MM.1S (cell line): Measurements from ENCODE around the gene ERC2.
A peak's percentile ranks its signal among the peaks of the same experiment; 100 is the strongest.

ENCODE experiments used
- DNase-seq: peaks from one replicate; pipeline ENCODE4 v3.0.0-alpha.2; 2015
- H2AFZ ChIP-seq: fragments of 300-600 bp; sonication (generic); 2 replicates; pipeline ENCODE4 v1.6.0; 2016; ENCODE audit warnings: antibody characterized with exemption, low read length
- H3F3A ChIP-seq: fragments of 300-600 bp; sonication (generic); 2 replicates; pipeline ENCODE4 v1.6.1; 2016; ENCODE audit warnings: mild to moderate bottlenecking, antibody characterized with exemption, low read length, moderate library complexity, mixed read lengths; ENCODE audit not compliant: insufficient read depth
- H3K27ac ChIP-seq: fragments of 300-600 bp; sonication (generic); 2 replicates; pipeline ENCODE4 v1.5.1; 2016; ENCODE audit warnings: mild to moderate bottlenecking, low read length
- H3K27me3 ChIP-seq: fragments of 300-600 bp; sonication (generic); replicated peaks from 2 replicates; pipeline ENCODE4 v1.6.0; 2016; ENCODE audit warnings: low read length; ENCODE audit not compliant: insufficient read depth
- H3K36me3 ChIP-seq: fragments of 300-600 bp; sonication (generic); replicated peaks from 2 replicates; pipeline ENCODE4 v1.6.1; 2016; ENCODE audit warnings: mild to moderate bottlenecking, low read length, mixed read lengths; ENCODE audit not compliant: insufficient read depth
- H3K4me1 ChIP-seq: fragments of 300-600 bp; sonication (generic); 2 replicates; pipeline ENCODE4 v1.6.1; 2016; ENCODE audit warnings: low read length, mixed read lengths
- H3K4me2 ChIP-seq: fragments of 300-600 bp; sonication (generic); 2 replicates; pipeline ENCODE4 v1.6.0; 2016; ENCODE audit warnings: low read depth, low read length
- H3K4me3 ChIP-seq: fragments of 300-600 bp; sonication (generic); 2 replicates; pipeline ENCODE4 v1.5.1; 2016; ENCODE audit warnings: low read length, mixed read lengths
- H3K79me2 ChIP-seq: fragments of 300-600 bp; sonication (generic); 2 replicates; pipeline ENCODE4 v1.6.1; 2016; ENCODE audit warnings: mixed run types, low read length, mixed read lengths
- H3K9ac ChIP-seq: fragments of 300-600 bp; sonication (generic); 2 replicates; pipeline ENCODE4 v1.6.1; 2016; ENCODE audit warnings: low read length, mixed read lengths
- H3K9me2 ChIP-seq: fragments of 300-600 bp; sonication (generic); replicated peaks from 2 replicates; pipeline ENCODE4 v1.6.1; 2016; ENCODE audit warnings: mild to moderate bottlenecking, low read length, mixed read lengths; ENCODE audit not compliant: insufficient read depth
- H3K9me3 ChIP-seq: fragments of 300-600 bp; sonication (generic); replicated peaks from 2 replicates; pipeline ENCODE4 v1.6.1; 2016; ENCODE audit warnings: mild to moderate bottlenecking, low read length, mixed read lengths; ENCODE audit not compliant: insufficient read depth
- H4K20me1 ChIP-seq: fragments of 300-600 bp; sonication (generic); 2 replicates; pipeline ENCODE4 v1.6.1; 2016; ENCODE audit warnings: mild to moderate bottlenecking, low read length, moderate library complexity, mixed read lengths; ENCODE audit not compliant: insufficient read depth
- CTCF ChIP-seq: fragments of 300-600 bp; sonication (generic); IDR thresholded peaks from 2 replicates; pipeline ENCODE4 v1.5.1; 2016; ENCODE audit warnings: antibody characterized with exemption, low read length, mixed read lengths
- EZH2 ChIP-seq: fragments of 300-600 bp; sonication (generic); optimal IDR thresholded peaks from 2 replicates; pipeline ENCODE3; 2017; ENCODE audit warnings: low read depth, mild to moderate bottlenecking, antibody characterized with exemption, low read length, mixed read lengths
- EZH2phosphoT487 ChIP-seq: fragments of 300-600 bp; sonication (generic); IDR thresholded peaks from 2 replicates; pipeline ENCODE4 v1.6.1; 2018; ENCODE audit warnings: antibody characterized with exemption, low read length

ERC2 gene

GRCh38 chr3:55678546-55679216 is 789.6 kb downstream of the ERC2 start:
- no peaks in the 10 kb centered on the region for H4K20me1 ChIP-seq
- no peaks in the 10 kb centered on the region for H3K27me3 ChIP-seq
- no peaks in the 10 kb centered on the region for H3K9me2 ChIP-seq
- H3K36me3 ChIP-seq: no peaks in the 10 kb centered on the region
- H3K79me2 ChIP-seq: no peaks in the 10 kb centered on the region
- no peaks in the 10 kb centered on the region for H3F3A ChIP-seq
- TF ChIP-seq EZH2phosphoT487: no peak
- no peak for TF ChIP-seq CTCF
- TF ChIP-seq EZH2: no peak
- no peak overlapping the region for H2AFZ ChIP-seq
- no peak overlapping the region for H3K4me2 ChIP-seq
- no peak overlapping the region for H3K27ac ChIP-seq
- no peaks in the 10 kb centered on the region for H3K9me3 ChIP-seq
- H3K4me3 ChIP-seq: no peak overlapping the region
- no peak for DNase-seq
- H3K4me1 ChIP-seq: peaks cover 21% of the 10 kb centered on the region
- no peak overlapping the region for H3K9ac ChIP-seq

- no peak for DNase-seq
- Histone ChIP-seq H4K20me1 (no peaks in the 10 kb centered on the region), H3K4me2 (no peak overlapping the region), H2AFZ (no peak overlapping the region), H3K27me3 (no peaks in the 10 kb centered on the region), H3K4me1 (peaks cover 21% of the 10 kb centered on the region), H3K36me3 (no peaks in the 10 kb centered on the region), H3K9ac (no peak overlapping the region), H3K79me2 (no peaks in the 10 kb centered on the region), H3K27ac (no peak overlapping the region), H3F3A (no peaks in the 10 kb centered on the region), H3K9me3 (no peaks in the 10 kb centered on the region), H3K9me2 (no peaks in the 10 kb centered on the region), H3K4me3 (no peak overlapping the region)
- no peak for TF ChIP-seq EZH2phosphoT487
These were observed 791.6 kb downstream of the ERC2 start for GRCh38 chr3:55676643-55677042.

GRCh38 chr3:55675478-55675877 is 792.8 kb downstream of the ERC2 start:
- H3K9me2 ChIP-seq: no peaks in the 10 kb centered on the region
- H3K36me3 ChIP-seq: no peaks in the 10 kb centered on the region
- peaks cover 21% of the 10 kb centered on the region for H3K4me1 ChIP-seq
- H3K27ac ChIP-seq: peak overlapping the region; percentile 57; the same call in 1 of the 2 replicates
- peak; percentile 86 for DNase-seq
- peak overlapping the region; percentile 12; the same call in 1 of the 2 replicates for H3K4me2 ChIP-seq
- TF ChIP-seq CTCF: no peak
- no peak for TF ChIP-seq EZH2phosphoT487
- no peak for TF ChIP-seq EZH2
- H3K27me3 ChIP-seq: no peaks in the 10 kb centered on the region
- no peaks in the 10 kb centered on the region for H4K20me1 ChIP-seq
- H3K9ac ChIP-seq: no peak overlapping the region
- no peaks in the 10 kb centered on the region for H3K9me3 ChIP-seq
- H3F3A ChIP-seq: no peaks in the 10 kb centered on the region
- no peaks in the 10 kb centered on the region for H3K79me2 ChIP-seq
- H2AFZ ChIP-seq: no peak overlapping the region
- no peak overlapping the region for H3K4me3 ChIP-seq

GRCh38 chr3:55673764-55674163 is 794.5 kb downstream of the ERC2 start:
- H3K36me3 ChIP-seq: no peaks in the 10 kb centered on the region
- peak; percentile 18 for DNase-seq
- H3K9ac ChIP-seq: no peak overlapping the region
- peaks cover 21% of the 10 kb centered on the region for H3K4me1 ChIP-seq
- TF ChIP-seq EZH2phosphoT487 (no peak), EZH2 (no peak), CTCF (no peak)
- no peaks in the 10 kb centered on the region for H3K79me2 ChIP-seq
- H2AFZ ChIP-seq: no peak overlapping the region
- no peaks in the 10 kb centered on the region for H4K20me1 ChIP-seq
- no peaks in the 10 kb centered on the region for H3K9me3 ChIP-seq
- H3F3A ChIP-seq: no peaks in the 10 kb centered on the region
- no peak overlapping the region for H3K4me3 ChIP-seq
- H3K9me2 ChIP-seq: no peaks in the 10 kb centered on the region
- H3K4me2 ChIP-seq: no peak overlapping the region
- no peaks in the 10 kb centered on the region for H3K27me3 ChIP-seq
- no peak overlapping the region for H3K27ac ChIP-seq
